B cell (primary cell): Measurements from ENCODE around the gene ZNF648. TPM values are rescaled to one million over a fixed set of nuclear protein-coding genes. Genes with fewer than 3 reads are reported as not detected.

Experiments used
- ATAC-seq: fragments of 200-7000 bp; cut with Tn5 transposase; one replicate; pipeline ENCODE4 v1.10.0; 2021; ENCODE audit warnings: low read depth, mild to moderate bottlenecking, moderate number of reproducible peaks, moderate library complexity
- CTCF ChIA-PET: fragments of 350-600 bp; sonication (Branson Sonifier 250); formaldehyde crosslinking; loops from one replicate; lab custom pipeline; 2021; ENCODE audit warnings: antibody characterized with exemption, inconsistent platforms; lab: Charles Lee
- POLR2A ChIA-PET: fragments of 350-600 bp; sonication (Branson Sonifier 250); formaldehyde crosslinking; loops from one replicate; lab custom pipeline; 2021; ENCODE audit warnings: antibody characterized with exemption; lab: Charles Lee
- DNase-seq: peaks from one replicate; pipeline ENCODE4 v3.0.0; 2013
- H2AFZ ChIP-seq: 2 replicates; pipeline ENCODE4 v1.6.1; 2012; ENCODE audit warnings: mild to moderate bottlenecking, low read depth, low read length; ENCODE audit not compliant: insufficient read depth, poor library complexity, severe bottlenecking
- H3K27ac ChIP-seq, 2 donors: 1 replicate in 1 of 2; 2 replicates in 1 of 2; pipeline ENCODE4 v1.5.1; 2012 to 2013; ENCODE audit warnings: low read length in 2 of 2, mild to moderate bottlenecking in 2 of 2, moderate library complexity in 1 of 2
- H3K27me3 ChIP-seq, 4 experiments: fragments of 200-600 bp in 1 of 4; sonication (generic) in 1 of 4; replicated peaks in 1 of 4; 1 replicate in 2 of 4; 2 replicates in 2 of 4; pipeline versions ENCODE4 v1.6.1 to v1.7.0; 2013 to 2016; ENCODE audit warnings: low read length in 3 of 4, mild to moderate bottlenecking in 2 of 4, mixed read lengths in 1 of 4, moderate library complexity in 1 of 4; ENCODE audit not compliant: insufficient read depth in 4 of 4, control insufficient read depth in 3 of 4; ENCODE audit errors: control extremely low read depth in 1 of 4
- H3K36me3 ChIP-seq, 2 experiments: replicated peaks in 1 of 2; 1 replicate in 1 of 2; 2 replicates in 1 of 2; pipeline versions ENCODE4 v1.6.1 to v1.7.1; 2013; ENCODE audit warnings: low read length in 1 of 2; ENCODE audit not compliant: insufficient read depth in 2 of 2, control insufficient read depth in 1 of 2; ENCODE audit errors: control extremely low read depth in 1 of 2, extremely low read depth in 1 of 2
- H3K4me1 ChIP-seq, 2 donors: fragments of 200-600 bp in 1 of 2; sonication (generic) in 1 of 2; 1 replicate in 1 of 2; 2 replicates in 1 of 2; pipeline versions ENCODE4 v1.5.1 to v1.6.1; 2013 to 2017; ENCODE audit warnings: low read length in 2 of 2; ENCODE audit not compliant: control insufficient read depth in 2 of 2, insufficient read depth in 2 of 2
- H3K4me2 ChIP-seq: replicated peaks from 2 replicates; pipeline ENCODE3; 2012; ENCODE audit warnings: mild to moderate bottlenecking, low read depth, low read length; ENCODE audit not compliant: poor library complexity, severe bottlenecking
- H3K4me3 ChIP-seq, 5 experiments: fragments of 200-600 bp in 1 of 5; sonication (generic) in 1 of 5; 1 replicate in 3 of 5; 2 replicates in 2 of 5; pipeline versions ENCODE4 v1.5.1 to v1.7.0; 2011 to 2016; ENCODE audit warnings: low read length in 4 of 5, mild to moderate bottlenecking in 4 of 5, low read depth in 2 of 5, control low read depth in 1 of 5, moderate library complexity in 1 of 5; ENCODE audit not compliant: insufficient read depth in 1 of 5; ENCODE audit errors: control extremely low read depth in 1 of 5, extremely low read depth in 1 of 5
- H3K79me2 ChIP-seq: fragments of 200-600 bp; sonication (generic); one replicate; pipeline ENCODE4 v1.6.0; 2016; ENCODE audit warnings: low read length; ENCODE audit not compliant: control insufficient read depth, insufficient read depth
- H3K9ac ChIP-seq: fragments of 200-600 bp; sonication (generic); 2 replicates; pipeline ENCODE4 v1.6.1; 2017; ENCODE audit warnings: mild to moderate bottlenecking, low read length, moderate library complexity
- H3K9me3 ChIP-seq, 3 donors: one replicate each; pipeline versions ENCODE4 v1.6.1 to v1.7.1; 2013; ENCODE audit warnings: low read length in 2 of 3; ENCODE audit not compliant: control insufficient read depth in 2 of 3, insufficient read depth in 1 of 3; ENCODE audit errors: control extremely low read depth in 1 of 3
- H4K20me1 ChIP-seq: 2 replicates; pipeline ENCODE4 v1.6.0; 2012; ENCODE audit warnings: mild to moderate bottlenecking, low read length; ENCODE audit not compliant: insufficient read depth, control insufficient read depth, poor library complexity, severe bottlenecking
- H3K27ac Mint-ChIP-seq: one replicate; pipeline ENCODE4 v1.8.0; 2021; ENCODE audit warnings: mixed read lengths
- H3K27me3 Mint-ChIP-seq: one replicate; pipeline ENCODE4 v1.8.0; 2021; ENCODE audit warnings: mixed read lengths
- H3K4me1 Mint-ChIP-seq: one replicate; pipeline ENCODE4 v1.8.0; 2021; ENCODE audit warnings: mixed read lengths
- H3K4me3 Mint-ChIP-seq: one replicate; pipeline ENCODE4 v1.8.0; 2021; ENCODE audit warnings: mixed read lengths
- H3K9me3 Mint-ChIP-seq: one replicate; pipeline ENCODE4 v1.8.0; 2022; ENCODE audit warnings: mixed read lengths; ENCODE audit not compliant: insufficient read depth
- EZH2 ChIP-seq: IDR thresholded peaks from 2 replicates; pipeline ENCODE4 v1.6.1; 2012; ENCODE audit warnings: borderline replicate concordance, low read depth, mild to moderate bottlenecking, moderate library complexity, low read length; ENCODE audit not compliant: insufficient read depth, poor library complexity, severe bottlenecking
- WGBS: methylation state at CpG from one replicate; pipeline ENCODE4 v1.1.5; 2013; ENCODE audit warnings: missing lambda C conversion rate; ENCODE audit not compliant: insufficient coverage; 5-methylcytosine and 5-hydroxymethylcytosine counted together
- intact Hi-C: fragments of 100-400 bp; cut with micrococcal nuclease; formaldehyde crosslinking; loops from one replicate; pipeline ENCODE4 v1.10.0; 2022
- polyA plus RNA-seq: library from polyadenylated mRNA; depleted of rRNA; stranded (reverse); fragments of >200 nt; gene quantifications from 2 replicates; pipeline ENCODE4 v1.2.3, GENCODE V29; 2012
- total RNA-seq, 2 donors: library from RNA; stranded (reverse); fragments of 120-200 nt in 1 of 2; gene quantifications; 1 replicate in 1 of 2; 2 replicates in 1 of 2; pipeline versions ENCODE4 v1.2.3 to v1.2.4, GENCODE V29; 2013 to 2022
- TF ChIP-seq, protein P1 (sequence below): fragments of 200-600 bp; IDR thresholded peaks from one replicate; pipeline ENCODE4 v1.8.0; 2022; ENCODE audit warnings: antibody characterized with exemption, mild to moderate bottlenecking

ZNF648 gene
- total and polyA plus RNA-seq, 2 donors (not counting 1 experiment from before 2014, with no cell fraction given), result not detected

DNA sequence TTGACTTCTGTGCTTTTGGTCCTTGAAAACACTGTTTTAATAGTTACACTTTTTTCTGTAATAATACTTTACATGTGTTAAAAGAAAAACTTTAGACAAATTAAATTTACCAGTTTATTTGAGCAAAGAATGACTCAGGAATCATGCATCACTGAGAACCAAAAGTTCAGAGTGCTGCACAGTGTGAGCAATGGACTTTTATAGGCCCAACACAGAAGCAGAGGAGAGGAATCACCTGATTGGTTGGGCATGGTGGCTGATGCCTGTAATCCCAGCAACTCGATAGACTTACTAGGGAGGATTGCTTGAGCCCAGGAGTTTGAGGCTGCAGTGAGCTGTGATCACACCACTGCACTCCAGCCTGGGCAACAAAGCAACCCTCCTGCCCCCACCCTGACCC is 29.3 kb downstream of the ZNF648 start:
- H3K4me2 ChIP-seq, result no peak overlapping the region
- H3K9me3 ChIP-seq, result peaks cover 0 to 2% (median 0%) of the 10 kb centered on the region in 3 donors
- ATAC-seq (no peak), DNase-seq (no peak)
- no peak overlapping the region for H3K27ac ChIP-seq
- Mint-ChIP-seq H3K4me1 (peaks cover 15% of the 10 kb centered on the region), H3K4me3 (no peak overlapping the region), H3K9me3 (no peaks in the 10 kb centered on the region), H3K27me3 (no peaks in the 10 kb centered on the region), H3K27ac (no peak overlapping the region)
- H3K4me1 ChIP-seq, result peaks cover 9 to 12% of the 10 kb centered on the region in 2 donors
- intact Hi-C loops, result loop anchor here (5.0 kb wide), 1 partner anchor 1605 kb away; the partner anchor contains the start of gene ARPC5
- H3K4me3 ChIP-seq, result no peak overlapping the region
- H3K79me2 ChIP-seq, result no peaks in the 10 kb centered on the region
- H3K9ac ChIP-seq, result no peak overlapping the region
- TF ChIP-seq, protein P1, sequence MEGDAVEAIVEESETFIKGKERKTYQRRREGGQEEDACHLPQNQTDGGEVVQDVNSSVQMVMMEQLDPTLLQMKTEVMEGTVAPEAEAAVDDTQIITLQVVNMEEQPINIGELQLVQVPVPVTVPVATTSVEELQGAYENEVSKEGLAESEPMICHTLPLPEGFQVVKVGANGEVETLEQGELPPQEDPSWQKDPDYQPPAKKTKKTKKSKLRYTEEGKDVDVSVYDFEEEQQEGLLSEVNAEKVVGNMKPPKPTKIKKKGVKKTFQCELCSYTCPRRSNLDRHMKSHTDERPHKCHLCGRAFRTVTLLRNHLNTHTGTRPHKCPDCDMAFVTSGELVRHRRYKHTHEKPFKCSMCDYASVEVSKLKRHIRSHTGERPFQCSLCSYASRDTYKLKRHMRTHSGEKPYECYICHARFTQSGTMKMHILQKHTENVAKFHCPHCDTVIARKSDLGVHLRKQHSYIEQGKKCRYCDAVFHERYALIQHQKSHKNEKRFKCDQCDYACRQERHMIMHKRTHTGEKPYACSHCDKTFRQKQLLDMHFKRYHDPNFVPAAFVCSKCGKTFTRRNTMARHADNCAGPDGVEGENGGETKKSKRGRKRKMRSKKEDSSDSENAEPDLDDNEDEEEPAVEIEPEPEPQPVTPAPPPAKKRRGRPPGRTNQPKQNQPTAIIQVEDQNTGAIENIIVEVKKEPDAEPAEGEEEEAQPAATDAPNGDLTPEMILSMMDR, result no peak
- no peak for TF ChIP-seq EZH2
- H3K36me3 ChIP-seq, result no peaks in the 10 kb centered on the region
- H3K27me3 ChIP-seq, result no peaks in the 10 kb centered on the region
- ChIA-PET CTCF (no interaction called here), POLR2A (no interaction called here)
- WGBS, result 57% methylated on average over 1 of the region's 1 CpG
- H2AFZ ChIP-seq, result no peak overlapping the region
- H4K20me1 ChIP-seq, result no peaks in the 10 kb centered on the region
